Stimulated activated CD4-positive, alpha-beta T cell treated with anti-CD3 and anti-CD28 coated beads, Interleukin-4, amount 100 ng/mL, for 1 hour (primary cell): ENCODE measurements around the gene SELENOW.
A peak's percentile ranks its signal among the peaks of the same experiment; 100 is the strongest.
"Not testable (repeated sequence)": the region's sequence is repeated elsewhere in the genome, so short reads cannot be mapped to it uniquely, and the experiment has no call there.

Experiments used
- DNase-seq: peaks from one replicate; pipeline ENCODE4 v3.0.0-alpha.2; 2020

SELENOW gene

GRCh38 chr19:47778049-47778953, at the start of gene SELENOW:
Gene SELENOW, plus strand, starts transcription at chr19:47778703. Its CDS starts 83 bp downstream, at chr19:47778786.
- peak; percentile 77 for DNase-seq

DNA sequence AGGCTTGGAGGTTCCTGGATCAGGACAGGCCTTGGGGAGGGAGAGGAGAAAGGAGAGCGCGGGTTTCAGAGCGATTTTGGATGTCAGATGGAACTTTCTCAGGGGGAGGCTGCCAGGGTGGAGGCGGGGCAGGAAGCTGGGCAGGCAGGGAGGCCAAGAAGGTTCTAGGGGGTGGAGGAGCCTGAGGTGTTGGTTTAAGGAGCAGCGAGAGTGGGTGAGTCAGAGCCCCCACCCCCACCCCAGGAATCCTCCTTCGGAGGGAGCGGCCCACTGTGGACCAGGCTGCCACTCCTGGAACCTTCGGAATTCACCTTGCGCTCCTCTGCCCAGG, 49.1 kb upstream of the SELENOW start:
- DNase-seq = no peak

GRCh38 chr19:47729799-47730520, 48.5 kb upstream of the SELENOW start:
- DNase-seq = peak; percentile 57

- no peak for DNase-seq
Observed at GRCh38 chr19:47730521-47730889, 48.0 kb upstream of the SELENOW start.

- DNase-seq = no peak
Observed at GRCh38 chr19:47730910-47731309, 47.6 kb upstream of the SELENOW start.

- DNase-seq = no peak
Observed at GRCh38 chr19:47735131-47735530, 43.4 kb upstream of the SELENOW start.

DNA sequence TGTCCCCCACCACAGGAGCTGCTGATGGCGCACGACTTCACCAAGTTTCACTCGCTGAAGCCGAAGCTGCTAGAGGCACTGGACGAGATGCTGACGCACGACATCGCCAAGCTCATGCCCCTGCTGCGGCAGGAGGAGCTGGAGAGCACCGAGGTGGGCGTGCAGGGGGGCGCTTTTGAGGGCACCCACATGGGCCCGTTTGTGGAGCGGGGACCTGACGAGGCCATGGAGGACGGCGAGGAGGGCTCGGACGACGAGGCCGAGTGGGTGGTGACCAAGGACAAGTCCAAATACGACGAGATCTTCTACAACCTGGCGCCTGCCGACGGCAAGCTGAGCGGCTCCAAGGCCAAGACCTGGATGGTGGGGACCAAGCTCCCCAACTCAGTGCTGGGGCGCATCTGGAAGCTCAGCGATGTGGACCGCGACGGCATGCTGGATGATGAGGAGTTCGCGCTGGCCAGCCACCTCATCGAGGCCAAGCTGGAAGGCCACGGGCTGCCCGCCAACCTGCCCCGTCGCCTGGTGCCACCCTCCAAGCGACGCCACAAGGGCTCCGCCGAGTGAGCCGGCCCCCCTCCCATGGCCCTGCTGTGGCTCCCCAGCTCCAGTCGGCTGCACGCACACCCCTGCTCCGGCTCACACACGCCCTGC, 37.5 kb upstream of the SELENOW start:
- no peak for DNase-seq

GRCh38 chr19:47741544-47742140, 36.9 kb upstream of the SELENOW start:
- DNase-seq = no peak

- no peak for DNase-seq
Observed at GRCh38 chr19:47742634-47743033, 35.9 kb upstream of the SELENOW start.

DNA sequence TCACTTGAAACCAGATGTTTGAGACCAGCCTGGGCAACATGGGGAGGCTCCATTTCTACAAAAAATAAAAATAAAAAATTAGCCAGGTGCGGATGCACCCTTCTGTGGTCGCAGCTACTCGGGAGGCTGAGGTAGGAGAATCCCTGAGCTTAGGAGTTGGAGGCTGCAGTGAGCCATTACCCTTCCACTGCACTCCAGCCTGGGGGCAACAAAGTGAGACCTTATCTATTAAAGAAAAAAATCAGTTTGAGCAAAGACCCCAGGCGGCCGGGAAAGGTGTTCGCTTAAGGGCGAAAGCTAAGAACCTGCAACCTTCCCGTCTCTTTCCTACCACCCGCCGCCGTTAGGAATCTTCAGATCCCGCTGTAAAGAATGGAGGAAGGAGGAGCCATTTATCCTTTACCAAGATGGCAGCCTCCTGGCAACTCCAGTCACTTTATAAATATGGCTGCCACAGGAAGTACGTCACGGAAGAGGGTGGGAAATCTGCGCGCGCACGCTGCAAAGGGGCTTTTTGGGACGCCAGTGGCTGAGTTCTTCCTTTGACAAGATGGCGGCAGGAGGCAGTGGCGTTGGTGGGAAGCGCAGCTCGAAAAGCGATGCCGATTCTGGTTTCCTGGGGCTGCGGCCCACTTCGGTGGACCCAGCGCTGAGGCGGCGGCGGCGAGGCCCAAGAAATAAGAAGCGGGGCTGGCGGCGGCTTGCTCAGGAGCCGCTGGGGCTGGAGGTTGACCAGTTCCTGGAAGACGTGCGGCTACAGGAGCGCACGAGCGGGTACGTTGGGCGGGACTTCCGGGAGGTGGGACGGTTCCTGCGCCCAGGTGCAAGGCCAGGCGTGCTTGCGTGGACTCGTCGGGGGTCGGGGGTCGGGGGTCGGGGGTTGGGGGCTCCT, 33.2 kb upstream of the SELENOW start, which contains the start of gene NOP53:
TSS of gene NOP53 (plus strand) at position 537 of the 892 bp plus-strand sequence. CDS start at position 551, 14 bp downstream.
- DNase-seq = peak; percentile 95

DNA sequence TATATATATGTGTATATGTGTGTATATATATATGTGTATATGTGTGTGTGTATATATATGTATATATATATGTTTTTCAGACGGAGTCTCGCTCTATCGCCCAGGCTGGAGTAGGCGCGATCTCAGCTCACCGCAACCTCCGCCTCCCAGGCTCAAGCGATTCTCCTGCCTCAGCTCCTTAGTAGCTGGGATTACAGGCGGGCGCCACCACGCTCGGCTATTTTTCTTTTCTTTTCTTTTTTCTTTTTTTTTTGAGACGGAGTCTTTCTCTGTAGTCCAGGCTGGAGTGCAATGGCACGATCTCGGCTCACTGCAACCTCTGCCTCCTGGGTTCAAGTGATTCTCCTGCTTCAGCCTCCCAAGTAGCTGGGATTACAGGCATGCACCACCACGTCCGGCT, 32.4 kb upstream of the SELENOW start:
- not testable (repeated sequence) for DNase-seq

GRCh38 chr19:47749326-47749725, 29.2 kb upstream of the SELENOW start:
- no peak for DNase-seq

- no peak for DNase-seq
Observed at GRCh38 chr19:47750752-47751151, 27.8 kb upstream of the SELENOW start.

DNA sequence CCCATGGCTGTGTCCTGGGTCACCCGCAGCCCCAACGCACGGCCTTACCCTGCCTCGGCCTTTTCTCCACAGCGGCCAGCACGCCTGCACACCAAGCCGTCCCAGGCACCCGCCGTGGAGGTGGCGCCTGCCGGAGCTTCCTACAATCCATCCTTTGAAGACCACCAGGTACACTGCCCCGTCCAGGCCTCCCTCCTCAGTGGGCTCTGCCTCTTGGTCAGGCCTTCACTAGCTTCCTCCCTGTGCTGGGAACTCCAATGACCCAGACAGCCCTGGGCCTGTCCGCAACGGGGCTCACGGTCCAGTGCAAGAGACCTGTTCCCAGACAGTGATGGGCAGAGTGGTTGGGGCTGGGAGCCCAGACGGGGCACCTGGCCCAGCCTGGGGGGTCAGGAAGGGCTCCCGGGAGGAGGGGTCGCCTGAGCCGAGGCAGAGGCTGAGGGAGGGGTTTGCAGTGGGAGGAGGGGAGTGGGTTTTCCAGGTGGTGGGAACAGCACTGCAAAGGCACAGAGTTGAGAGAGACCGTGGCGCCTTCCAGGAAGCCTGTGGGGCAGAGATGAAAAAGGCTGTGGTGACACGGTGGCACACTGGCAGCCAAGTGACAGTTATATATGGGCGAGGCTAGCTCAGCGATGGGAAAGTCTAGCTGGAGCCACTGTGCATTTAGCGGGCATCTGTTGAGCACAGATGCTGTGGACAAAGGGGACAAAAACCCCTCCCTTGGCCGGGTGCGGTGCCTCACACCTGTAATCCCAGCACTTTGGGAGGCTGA, 25.9 kb upstream of the SELENOW start:
- DNase-seq = no peak

- no peak for DNase-seq
Observed at GRCh38 chr19:47754206-47755064, 24.1 kb upstream of the SELENOW start.

DNA sequence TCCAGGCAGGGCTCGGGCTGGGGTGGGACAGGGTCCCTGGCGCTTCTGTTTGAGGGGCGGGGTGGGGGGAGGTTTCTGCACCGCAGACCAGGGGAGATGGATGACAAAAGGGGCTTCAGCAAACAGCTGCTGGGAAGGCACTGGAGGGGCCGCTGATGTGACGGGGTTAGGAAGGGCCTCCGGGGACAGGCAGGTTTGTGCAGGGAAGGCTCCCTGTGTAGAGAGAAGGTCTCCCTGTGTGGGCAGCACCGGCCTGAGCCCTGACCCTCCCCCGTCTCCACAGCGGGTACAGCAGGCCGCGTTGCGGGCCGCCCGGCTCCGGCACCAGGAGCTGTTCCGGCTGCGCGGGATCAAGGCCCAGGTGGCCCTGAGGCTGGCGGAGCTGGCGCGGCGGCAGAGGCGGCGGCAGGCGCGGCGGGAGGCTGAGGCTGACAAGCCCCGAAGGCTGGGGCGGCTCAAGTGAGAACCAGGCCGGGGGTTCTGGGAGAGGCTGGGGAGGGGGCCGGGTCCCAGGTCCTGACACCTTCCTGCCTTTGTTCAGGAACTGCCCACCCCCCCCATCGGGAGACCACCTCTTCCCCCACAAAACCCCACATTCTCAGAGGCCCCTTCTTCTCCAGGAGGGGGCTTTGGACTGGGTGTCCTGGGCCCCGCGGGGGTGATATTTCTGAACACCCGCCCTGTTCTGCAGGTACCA, 23.3 kb upstream of the SELENOW start:
- DNase-seq = no peak

GRCh38 chr19:47755762-47756626, 22.5 kb upstream of the SELENOW start:
- no peak for DNase-seq

GRCh38 chr19:47756627-47756929, 21.9 kb upstream of the SELENOW start:
- DNase-seq = no peak
